Stimulated activated CD8-positive, alpha-beta memory T cell treated with anti-CD3 and anti-CD28 coated beads, Interleukin-4, amount 100 ng/mL, for 1 hour (primary cell): Measurements from ENCODE around the gene ITGA2.
"Not testable (repeated sequence)": the region's sequence is repeated elsewhere in the genome, so short reads cannot be mapped to it uniquely, and the experiment has no call there.

ENCODE experiments used
- DNase-seq, 2 donors: peaks; one replicate each; pipeline ENCODE4 v3.0.0-alpha.2; 2020; ENCODE audit warnings: low read depth in 2 of 2, low spot score in 1 of 2

The ITGA2 gene

GRCh38 chr5:53092242-53092641 is 103.1 kb downstream of the ITGA2 start:
- no peak for DNase-seq

DNA sequence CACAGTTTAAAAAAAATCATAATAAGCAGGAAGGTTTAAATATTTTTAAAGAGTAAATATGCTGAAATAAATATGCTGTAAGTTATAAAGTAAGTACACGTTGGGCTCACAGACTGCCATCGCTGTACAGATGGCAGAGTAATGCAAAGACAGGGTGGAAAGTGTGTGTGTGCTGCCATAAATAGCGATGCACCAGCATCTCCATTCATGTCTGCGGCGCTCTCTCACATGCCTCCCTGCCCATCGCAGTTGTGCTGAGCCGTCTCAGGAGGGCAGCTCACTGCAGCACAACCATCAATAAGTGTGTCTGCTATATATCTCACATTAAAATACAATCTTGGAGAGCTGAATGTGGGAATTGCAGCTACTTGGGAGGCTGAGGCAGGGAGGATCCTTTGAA is 106.1 kb downstream of the ITGA2 start:
- no peak for DNase-seq

DNA sequence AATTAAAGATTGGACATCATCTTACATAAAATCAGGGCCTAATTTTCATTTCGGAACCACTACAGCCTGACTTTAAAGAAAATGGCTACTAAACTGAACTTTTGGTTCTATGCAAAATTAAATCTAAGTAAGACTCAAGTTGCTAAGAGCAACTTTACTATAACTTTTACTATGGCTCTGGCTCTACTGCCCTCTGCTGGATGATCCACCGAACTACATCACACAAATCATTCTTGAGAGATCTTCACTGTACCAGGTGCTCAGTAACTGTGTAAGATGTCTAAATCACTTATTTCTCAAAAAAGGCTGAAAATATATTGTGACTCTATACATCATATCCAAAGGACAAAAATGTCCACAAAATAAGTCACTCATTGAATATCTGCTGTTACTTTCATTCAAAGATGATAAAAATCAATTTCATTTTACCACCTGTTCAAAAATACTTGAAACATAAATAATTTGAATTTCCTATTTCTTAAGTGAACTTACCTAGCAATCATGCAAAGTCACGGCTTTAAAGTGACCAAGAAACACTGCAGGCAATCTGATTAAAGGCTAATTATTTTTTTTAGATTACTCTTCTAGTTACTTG is 106.9 kb downstream of the ITGA2 start:
- peak; percentile 41 to 50 for DNase-seq

- no peak for DNase-seq
Measured at GRCh38 chr5:53099546-53099945, 110.4 kb downstream of the ITGA2 start.

- no peak for DNase-seq
Measured at GRCh38 chr5:53100606-53101005, 111.5 kb downstream of the ITGA2 start.

GRCh38 chr5:53105611-53106300 is 116.6 kb downstream of the ITGA2 start:
- DNase-seq = no peak

DNA sequence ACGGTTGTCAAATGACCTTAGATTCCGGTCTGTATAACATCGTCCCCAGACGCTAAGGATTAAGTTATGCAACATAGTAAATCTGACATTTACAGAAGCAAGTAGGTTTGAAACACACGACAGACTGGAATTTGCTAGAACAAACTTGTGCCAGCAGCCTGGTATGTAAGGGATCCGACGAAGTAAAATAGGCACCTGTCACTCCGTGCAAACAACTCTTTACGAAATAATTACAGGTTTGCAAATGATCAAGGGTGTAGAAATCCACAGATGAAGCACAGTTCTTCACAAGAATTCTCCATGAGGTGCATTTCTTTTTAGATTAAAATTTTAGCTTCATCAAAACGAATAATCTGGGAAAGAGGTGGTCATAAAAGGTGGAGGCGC is 119.9 kb downstream of the ITGA2 start:
- DNase-seq = no peak

DNA sequence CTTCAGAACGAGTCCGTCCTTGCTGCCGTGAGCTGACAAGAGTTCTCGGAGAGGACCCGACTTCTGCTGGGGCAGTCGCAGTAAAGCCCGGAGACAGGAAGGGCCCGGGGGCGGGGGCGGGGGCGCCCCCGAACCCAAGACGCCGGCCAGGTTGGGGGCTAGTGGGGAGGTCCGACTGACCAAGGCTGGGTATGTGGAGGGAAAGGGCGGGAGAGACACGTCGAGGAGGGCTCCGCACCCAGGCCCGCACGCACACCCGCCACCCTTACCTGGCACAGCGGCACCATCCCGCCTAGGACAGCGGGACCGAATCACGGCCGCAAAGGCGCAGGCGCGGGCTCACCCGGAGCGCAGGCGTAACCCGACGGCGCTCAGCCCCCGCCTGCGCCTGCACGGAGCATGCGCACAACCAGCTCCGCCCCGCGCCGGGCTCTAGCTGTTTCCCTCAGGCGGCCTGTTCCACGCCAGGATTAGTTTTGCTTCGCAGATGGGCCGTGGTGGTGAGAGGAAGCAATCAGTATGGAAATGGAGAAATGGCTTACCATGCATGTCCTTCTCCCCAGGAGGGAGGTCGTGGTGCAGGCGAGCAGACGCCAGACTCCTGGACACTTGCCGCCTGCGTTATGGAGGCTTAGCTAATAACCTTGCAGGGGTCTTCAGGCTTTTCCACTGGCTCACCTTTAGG is 120.4 kb downstream of the ITGA2 start, which contains the start of gene MOCS2:
Gene MOCS2 (minus strand): TSS at position 315 of the 685 bp plus-strand sequence. CDS start 2,583 bp downstream, outside the sequence.
- peak; percentile 66 to 83 for DNase-seq

GRCh38 chr5:53110156-53110555 is 121.0 kb downstream of the ITGA2 start:
- no peak for DNase-seq

- DNase-seq = no peak
Measured at GRCh38 chr5:53111139-53111538, 122.0 kb downstream of the ITGA2 start.

DNA sequence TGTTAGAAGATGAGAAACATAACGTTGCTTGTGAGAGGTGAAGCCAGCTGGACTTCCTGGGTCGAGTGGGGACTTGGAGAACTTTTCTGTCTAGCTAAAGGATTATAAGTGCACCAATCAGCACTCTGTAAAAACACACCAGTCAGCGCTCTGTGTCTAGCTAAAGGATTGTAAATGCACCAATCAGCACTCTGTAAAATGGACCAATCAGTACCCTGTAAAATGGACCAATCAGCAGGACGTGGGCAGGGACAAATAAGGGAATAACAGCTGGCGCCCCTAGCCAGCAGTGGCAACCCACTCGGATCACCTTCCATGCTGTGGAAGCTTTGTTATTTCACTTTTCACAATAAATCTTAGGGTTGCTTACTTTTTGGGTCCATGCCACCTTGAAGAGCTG is 123.2 kb downstream of the ITGA2 start:
- DNase-seq = not testable (repeated sequence)

- DNase-seq = no peak
Measured at GRCh38 chr5:53112909-53113308, 123.8 kb downstream of the ITGA2 start.

DNA sequence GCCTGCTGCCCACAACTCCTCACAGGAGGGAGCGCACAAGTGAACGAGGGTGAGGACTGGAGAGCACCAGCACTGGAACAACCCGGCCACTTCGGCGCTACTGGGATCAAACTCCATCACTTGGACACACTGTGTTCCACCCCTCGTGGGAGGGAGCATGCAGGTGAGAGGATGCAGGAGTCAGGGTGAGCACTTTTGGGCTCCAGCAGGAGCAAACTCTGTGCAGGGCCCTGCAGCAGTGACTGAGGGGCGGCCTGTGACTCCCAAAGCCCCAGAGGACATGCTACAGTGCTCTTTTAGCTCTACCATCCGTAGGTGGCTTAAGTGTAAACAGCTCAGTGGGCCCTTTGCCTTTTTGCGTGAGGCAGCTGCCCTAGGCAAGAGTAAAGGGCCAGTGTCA is 124.8 kb downstream of the ITGA2 start:
- DNase-seq = no peak

DNA sequence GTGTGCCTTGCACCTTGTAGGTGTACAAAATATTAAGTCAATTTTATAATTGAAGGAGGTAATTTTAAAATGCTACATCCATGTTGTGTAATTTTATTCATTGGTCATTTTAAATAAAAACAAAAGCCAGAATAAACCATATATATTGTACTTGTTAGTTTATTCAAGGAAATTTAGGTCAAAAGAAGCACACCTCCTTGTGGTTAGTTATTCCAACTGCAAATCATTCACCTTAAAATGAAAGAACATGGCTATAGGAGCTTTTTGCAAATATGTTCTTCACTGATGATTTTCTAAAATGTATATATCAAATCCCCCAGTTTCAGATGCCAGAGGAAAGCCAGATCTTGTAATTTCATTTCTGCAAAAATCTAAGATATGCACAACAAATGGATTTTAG is 125.8 kb downstream of the ITGA2 start:
- no peak for DNase-seq

GRCh38 chr5:53116597-53116996 is 127.4 kb downstream of the ITGA2 start:
- DNase-seq = no peak

- no peak for DNase-seq
Measured at GRCh38 chr5:53118879-53119278, 129.7 kb downstream of the ITGA2 start.

DNA sequence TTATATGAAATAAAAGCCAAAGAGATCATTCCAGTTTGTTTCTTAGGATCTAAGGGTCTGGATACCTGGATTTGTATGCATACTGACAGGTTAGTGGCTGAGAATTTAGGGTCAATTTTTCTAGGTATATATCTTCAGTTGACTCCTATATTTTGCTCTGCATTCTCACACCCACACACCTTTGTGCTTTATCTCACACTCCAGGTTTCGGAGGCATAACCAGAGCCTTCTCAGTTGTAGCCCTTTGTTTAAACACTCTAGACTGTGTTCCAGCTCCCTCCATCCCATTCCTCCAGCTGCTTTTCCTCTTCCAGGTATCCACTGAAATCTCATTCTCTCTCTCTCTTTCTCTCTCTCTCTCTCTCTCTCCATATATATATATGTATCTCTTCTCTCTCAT is 131.0 kb downstream of the ITGA2 start:
- no peak for DNase-seq

DNA sequence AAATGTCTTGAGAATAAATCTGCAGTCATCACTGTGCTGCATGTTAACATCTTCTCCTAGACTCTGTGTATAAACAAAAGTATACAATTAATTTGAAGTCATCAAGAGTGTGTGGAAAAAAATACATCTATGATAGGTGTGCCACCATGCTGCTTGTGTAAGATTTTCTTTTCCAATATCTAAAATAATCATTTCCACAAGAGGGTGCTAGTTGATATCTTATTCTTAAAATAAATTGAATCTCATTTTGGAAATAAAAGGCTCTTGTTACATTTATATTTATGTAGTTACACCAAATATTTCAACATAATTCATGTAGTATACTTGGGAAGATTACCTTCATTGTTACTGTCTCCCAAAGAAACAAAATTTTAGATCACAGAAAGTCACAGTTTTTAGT is 134.6 kb downstream of the ITGA2 start:
- no peak for DNase-seq

GRCh38 chr5:53126521-53126920 is 137.4 kb downstream of the ITGA2 start:
- no peak for DNase-seq

- DNase-seq = no peak
Measured at GRCh38 chr5:53127107-53127506, 138.0 kb downstream of the ITGA2 start.

GRCh38 chr5:53128481-53128880 is 139.3 kb downstream of the ITGA2 start:
- no peak for DNase-seq

DNA sequence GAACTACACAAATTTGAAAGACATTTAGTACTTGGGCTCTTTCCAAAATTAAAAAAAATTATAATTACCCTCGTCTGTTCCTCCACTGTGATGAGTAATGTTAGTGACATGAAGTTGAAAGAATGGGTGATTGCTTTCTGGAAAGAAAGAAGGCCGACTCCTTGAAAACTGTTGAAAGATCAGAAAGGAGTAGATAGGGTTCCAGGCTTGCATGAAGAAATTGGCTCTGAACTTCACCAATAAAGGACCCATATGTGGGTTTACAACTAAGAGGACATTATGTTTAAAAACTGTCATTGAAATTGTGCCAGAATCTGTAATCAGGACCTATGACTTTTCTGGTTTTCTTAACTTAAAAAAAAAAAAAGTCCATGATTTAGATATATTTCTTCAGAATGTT is 141.1 kb downstream of the ITGA2 start:
- DNase-seq = no peak
